HG02763 (cell line): Measurements from ENCODE around the gene TRIM28.
"Not testable (repeated sequence)": the region's sequence is repeated elsewhere in the genome, so short reads cannot be mapped to it uniquely, and the experiment has no call there.

ENCODE experiments used
- ATAC-seq: cut with Tn5 transposase; IDR thresholded peaks from one replicate; pipeline ENCODE4 v1.9.1; 2021; ENCODE audit warnings: mild to moderate bottlenecking, moderate library complexity; ENCODE audit not compliant: unreplicated experiment

The TRIM28 gene

GRCh38 chr19:58543826-58544590 is at the start of gene TRIM28:
TSS of gene TRIM28 (plus strand) at chr19:58544064. CDS start at chr19:58544758, 694 bp downstream.
- peak; percentile 83 for ATAC-seq

- ATAC-seq: no peak
These were observed 46.2 kb upstream of the TRIM28 start for GRCh38 chr19:58497634-58498170.

- no peak for ATAC-seq
These were observed 45.4 kb upstream of the TRIM28 start for GRCh38 chr19:58498316-58499020.

GRCh38 chr19:58499021-58499927 is 44.6 kb upstream of the TRIM28 start:
- peak; percentile 88 for ATAC-seq

GRCh38 chr19:58500242-58500641 is 43.6 kb upstream of the TRIM28 start:
- ATAC-seq: no peak

- ATAC-seq: not testable (repeated sequence)
These were observed 36.2 kb upstream of the TRIM28 start for GRCh38 chr19:58507602-58508223.

- ATAC-seq: no peak
These were observed 34.2 kb upstream of the TRIM28 start for GRCh38 chr19:58509731-58510083.

GRCh38 chr19:58510084-58510862 is 33.6 kb upstream of the TRIM28 start:
- ATAC-seq: no peak

GRCh38 chr19:58511353-58512208 is 32.3 kb upstream of the TRIM28 start, which contains the start of gene SLC27A5:
TSS of gene SLC27A5 (minus strand) at chr19:58511992. CDS start at chr19:58511955, 37 bp downstream.
- no peak for ATAC-seq

- ATAC-seq: no peak
These were observed 30.6 kb upstream of the TRIM28 start for GRCh38 chr19:58513213-58513693.

- peak; percentile 72 for ATAC-seq
These were observed 29.9 kb upstream of the TRIM28 start for GRCh38 chr19:58513694-58514563.

GRCh38 chr19:58514564-58515022 is 29.3 kb upstream of the TRIM28 start:
- ATAC-seq: no peak

GRCh38 chr19:58515259-58515658 is 28.6 kb upstream of the TRIM28 start:
- ATAC-seq: no peak

- ATAC-seq: no peak
These were observed 27.5 kb upstream of the TRIM28 start for GRCh38 chr19:58516246-58516836.

GRCh38 chr19:58516964-58517833 is 26.7 kb upstream of the TRIM28 start:
- no peak for ATAC-seq
